BLaER1 treated with 17β-estradiol and CSF1 and Interleukin-3, amounts not matched to agents 10 nM and 100 nM (cell line): ENCODE measurements around the gene CPSF4L.

Source experiments
- H3K27ac ChIP-seq, 11 experiments: shearing (Covaris generic); formaldehyde crosslinking; 2 replicates each; pipeline ENCODE4 v1.8.1; 2022
- H3K27me3 ChIP-seq, 11 experiments: shearing (Covaris generic); formaldehyde crosslinking; 2 replicates each; pipeline ENCODE4 v1.8.1; 2022
- H3K36me3 ChIP-seq, 11 experiments: shearing (Covaris generic); formaldehyde crosslinking; 2 replicates each; pipeline ENCODE4 v1.8.1; 2022
- H3K4me1 ChIP-seq, 10 experiments: shearing (Covaris generic); formaldehyde crosslinking; 2 replicates each; pipeline ENCODE4 v1.8.1; 2022
- H3K4me2 ChIP-seq, 11 experiments: shearing (Covaris generic); formaldehyde crosslinking; 2 replicates each; pipeline ENCODE4 v1.8.1; 2022
- H3K4me3 ChIP-seq, 10 experiments: shearing (Covaris generic); formaldehyde crosslinking; 2 replicates each; pipeline ENCODE4 v1.8.1; 2022
- H3K9ac ChIP-seq, 11 experiments: shearing (Covaris generic); formaldehyde crosslinking; 2 replicates each; pipeline ENCODE4 v1.8.1; 2022
- H3K9me3 ChIP-seq, 11 experiments: shearing (Covaris generic); formaldehyde crosslinking; replicated peaks in 1 of 11; 2 replicates each; pipeline ENCODE4 v1.8.1; 2022
- H4K20me1 ChIP-seq, 11 experiments: shearing (Covaris generic); formaldehyde crosslinking; 2 replicates each; pipeline ENCODE4 v1.8.1; 2022
- Cebpa-rat ChIP-seq, 11 experiments: shearing (Covaris generic); IDR thresholded peaks; 2 replicates each; pipeline ENCODE4 v1.8.1; 2022

CPSF4L gene

DNA sequence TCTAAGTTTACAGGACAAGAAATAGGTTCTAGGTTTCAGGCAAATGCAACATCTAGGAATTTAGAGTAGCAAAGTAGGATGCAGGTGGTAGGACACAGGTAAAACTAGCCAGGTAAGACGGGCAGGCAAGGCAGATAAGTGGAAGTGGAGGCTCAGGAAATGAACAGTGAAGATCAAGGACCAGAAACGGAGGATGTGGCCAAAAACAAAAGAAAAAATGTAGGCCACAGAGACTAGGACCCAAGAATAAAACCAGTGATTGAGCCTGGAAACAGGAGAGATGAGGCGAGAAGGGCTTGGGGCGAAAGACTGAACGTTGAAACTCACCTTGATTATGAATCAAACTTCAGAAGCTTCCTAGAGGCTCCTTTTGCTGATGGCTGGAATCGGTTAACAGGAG is 24.0 kb downstream of the CPSF4L start:
- Histone ChIP-seq H3K9me3 (no peaks in the 10 kb centered on the region), H3K36me3 (peaks cover 36 to 86% (median 76%) of the 10 kb centered on the region in 11 experiments), H3K27me3 (no peaks in the 10 kb centered on the region), H4K20me1 (peaks cover 0 to 63% (median 27%) of the 10 kb centered on the region in 11 experiments; a peak in 15 of 22 replicates), H3K4me1 (peaks cover 37 to 49% (median 39%) of the 10 kb centered on the region in 10 experiments), H3K4me2 (peak overlapping the region; percentile 28 to 74 (median 56)), H3K4me3 (no peak overlapping the region), H3K27ac (no peak overlapping the region), H3K9ac (peak overlapping the region in 3 of 11 experiments; percentile 10 to 50 (median 17); a peak in 2 of 22 replicates)
- no peak for TF ChIP-seq Cebpa-rat (IDR thresholded peaks at IDR 0.05)

DNA sequence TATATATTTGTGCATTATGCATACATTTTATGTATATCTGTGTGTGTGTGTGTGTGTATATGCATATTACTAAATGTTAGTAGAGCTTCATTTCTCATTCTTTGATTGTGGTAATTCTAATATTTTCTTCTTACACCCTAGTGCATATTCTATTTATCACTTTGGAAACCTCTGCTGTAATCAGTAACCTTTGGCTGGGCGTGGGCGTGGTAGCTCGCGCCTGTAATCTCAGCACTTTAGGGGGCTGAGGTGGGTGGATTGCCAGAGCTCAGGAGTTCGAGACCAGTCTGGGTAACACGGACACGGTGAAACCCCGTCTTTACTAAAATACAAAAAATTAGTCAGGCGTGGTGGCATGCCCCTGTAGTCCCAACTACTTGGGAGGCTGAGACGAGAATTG is 26.9 kb downstream of the CPSF4L start:
- peaks cover 18 to 56% (median 50%) of the 10 kb centered on the region in 11 experiments for H3K36me3 ChIP-seq
- peaks cover 51 to 66% (median 54%) of the 10 kb centered on the region in 10 experiments for H3K4me1 ChIP-seq
- no peak overlapping the region for H3K27ac ChIP-seq
- no peak overlapping the region for H3K4me3 ChIP-seq
- H3K4me2 ChIP-seq, result no peak overlapping the region
- H4K20me1 ChIP-seq, result peaks cover 9 to 57% (median 35%) of the 10 kb centered on the region in 11 experiments; a peak in 20 of 22 replicates
- no peak for TF ChIP-seq Cebpa-rat (IDR thresholded peaks at IDR 0.05)
- H3K9ac ChIP-seq, result no peak overlapping the region
- no peaks in the 10 kb centered on the region for H3K9me3 ChIP-seq
- no peaks in the 10 kb centered on the region for H3K27me3 ChIP-seq

DNA sequence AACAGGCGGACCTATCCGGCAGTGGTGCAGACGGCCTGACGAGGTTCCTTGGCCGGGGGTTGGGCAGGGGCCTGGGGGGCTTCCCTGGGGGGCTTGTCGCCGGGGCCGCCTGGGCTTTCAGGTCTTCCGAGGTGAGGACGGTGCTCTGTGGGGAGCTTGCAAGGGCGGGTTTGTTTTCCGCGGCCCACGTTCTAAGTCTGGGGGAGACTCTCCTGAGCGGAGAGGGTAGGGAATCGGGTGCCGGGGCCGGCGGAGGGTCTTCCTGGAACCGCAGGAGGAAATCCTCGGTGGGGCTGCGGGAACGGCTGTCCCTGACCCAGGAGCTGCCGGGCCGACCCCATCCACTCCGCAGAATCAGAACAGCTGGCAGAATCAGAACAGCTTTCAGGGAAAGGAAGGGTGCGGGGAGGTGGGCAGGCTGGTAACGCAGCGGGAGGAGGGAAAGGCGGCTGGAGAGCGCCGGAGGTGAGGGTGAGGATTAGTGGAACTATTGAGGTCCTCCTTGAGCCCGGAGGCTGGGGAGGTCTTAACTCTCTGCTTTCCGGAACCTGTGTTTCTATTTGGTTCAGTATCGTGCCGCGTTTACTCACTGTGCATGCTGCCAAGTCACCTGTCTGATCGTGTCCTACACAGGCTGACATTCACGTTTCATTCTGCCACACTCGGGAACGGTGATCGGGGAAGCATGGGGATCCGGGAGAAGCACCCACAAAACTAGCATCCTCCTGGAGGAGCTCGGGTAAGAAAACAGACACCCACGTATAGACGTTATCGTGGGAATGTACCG is 28.9 kb downstream of the CPSF4L start:
- H3K27me3 ChIP-seq, result no peaks in the 10 kb centered on the region
- no peaks in the 10 kb centered on the region for H3K9me3 ChIP-seq
- peak overlapping the region; percentile 84 to 99 (median 96) for H3K4me3 ChIP-seq
- no peak for TF ChIP-seq Cebpa-rat (IDR thresholded peaks at IDR 0.05)
- peak overlapping the region; percentile 80 to 93 (median 90) for H3K9ac ChIP-seq
- H3K36me3 ChIP-seq, result peaks cover 18 to 37% (median 35%) of the 10 kb centered on the region in 11 experiments
- H3K4me1 ChIP-seq, result peaks cover 58 to 74% (median 65%) of the 10 kb centered on the region in 10 experiments
- H3K27ac ChIP-seq, result peak overlapping the region; percentile 71 to 89 (median 85)
- peak overlapping the region; percentile 86 to 98 (median 91) for H3K4me2 ChIP-seq
- peaks cover 27 to 57% (median 46%) of the 10 kb centered on the region in 11 experiments; a peak in 21 of 22 replicates for H4K20me1 ChIP-seq

DNA sequence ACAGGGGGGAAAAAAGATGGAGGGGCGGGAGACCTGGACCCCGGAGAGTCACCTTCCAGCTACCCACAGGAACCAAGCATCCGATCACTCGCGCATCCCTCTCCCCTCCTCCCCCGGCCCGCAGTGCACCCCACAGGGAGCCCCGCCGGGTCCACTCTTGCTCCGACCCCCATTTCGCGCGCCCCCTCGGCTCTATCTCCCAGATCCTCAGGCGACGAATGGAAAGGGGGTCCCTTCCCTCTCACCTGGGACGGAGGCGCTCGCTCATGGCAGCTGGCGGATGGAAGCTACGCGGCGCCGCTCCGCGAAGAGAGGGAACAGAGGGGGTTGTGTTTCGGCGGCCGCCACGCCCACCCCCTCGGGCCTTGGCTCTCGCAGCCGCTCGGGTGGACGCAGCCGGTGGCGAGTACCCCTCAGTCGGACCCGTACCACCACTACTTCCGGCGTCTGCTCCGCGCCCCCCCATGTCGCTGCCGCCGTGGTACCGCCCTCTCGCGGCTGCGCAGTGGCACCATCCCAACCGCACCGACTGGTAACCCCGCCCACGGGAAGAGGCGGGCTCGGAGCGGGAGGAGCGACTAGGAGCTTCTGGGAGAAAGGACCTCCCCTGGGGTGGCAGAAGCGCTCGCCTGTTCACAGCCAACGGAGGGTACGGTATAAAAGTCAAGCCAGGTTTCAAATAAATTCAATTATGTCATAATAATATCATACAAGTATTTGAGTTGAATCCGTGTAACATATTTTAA is 29.7 kb downstream of the CPSF4L start:
- Histone ChIP-seq H3K27ac (peak overlapping the region; percentile 71 to 89 (median 85)), H4K20me1 (peaks cover 28 to 57% (median 46%) of the 10 kb centered on the region in 11 experiments; a peak in 21 of 22 replicates), H3K4me2 (peak overlapping the region; percentile 83 to 98 (median 91)), H3K36me3 (peaks cover 18 to 35% (median 28%) of the 10 kb centered on the region in 11 experiments), H3K4me1 (peaks cover 58 to 74% (median 65%) of the 10 kb centered on the region in 10 experiments), H3K4me3 (peak overlapping the region; percentile 84 to 99 (median 96)), H3K9me3 (no peaks in the 10 kb centered on the region), H3K27me3 (no peaks in the 10 kb centered on the region), H3K9ac (peak overlapping the region; percentile 80 to 93 (median 90))
- TF ChIP-seq Cebpa-rat (IDR thresholded peaks at IDR 0.05), result no peak

DNA sequence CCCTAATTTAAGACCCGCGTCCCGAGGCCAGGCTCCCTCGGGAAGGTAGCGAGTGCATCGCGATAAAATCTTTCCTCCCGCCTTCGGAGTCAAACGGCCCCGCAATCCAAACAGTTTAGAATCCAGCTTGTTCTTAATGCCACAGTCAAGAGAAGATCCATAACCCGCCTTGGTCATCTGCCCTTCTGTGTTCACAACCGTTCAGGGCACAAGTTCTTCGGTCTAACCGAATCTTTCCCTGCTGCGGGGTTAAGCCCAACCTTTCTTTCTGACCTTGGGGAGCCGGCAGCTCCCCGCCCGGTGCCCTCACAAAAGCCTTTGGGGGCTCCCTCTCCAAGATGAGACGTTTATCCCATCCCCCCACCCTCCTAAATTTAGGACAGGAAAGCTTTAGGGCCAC is 30.3 kb downstream of the CPSF4L start:
- TF ChIP-seq Cebpa-rat (IDR thresholded peaks at IDR 0.05), result no peak
- Histone ChIP-seq H3K9me3 (no peaks in the 10 kb centered on the region), H3K27me3 (no peaks in the 10 kb centered on the region), H3K27ac (peak overlapping the region; percentile 71 to 89 (median 85)), H3K4me1 (peaks cover 53 to 72% (median 64%) of the 10 kb centered on the region in 10 experiments), H4K20me1 (peaks cover 23 to 57% (median 48%) of the 10 kb centered on the region in 11 experiments; a peak in 21 of 22 replicates), H3K4me2 (peak overlapping the region; percentile 81 to 98 (median 89)), H3K36me3 (peaks cover 13 to 35% (median 26%) of the 10 kb centered on the region in 11 experiments), H3K4me3 (peak overlapping the region; percentile 84 to 99 (median 96)), H3K9ac (peak overlapping the region; percentile 80 to 93 (median 90))

DNA sequence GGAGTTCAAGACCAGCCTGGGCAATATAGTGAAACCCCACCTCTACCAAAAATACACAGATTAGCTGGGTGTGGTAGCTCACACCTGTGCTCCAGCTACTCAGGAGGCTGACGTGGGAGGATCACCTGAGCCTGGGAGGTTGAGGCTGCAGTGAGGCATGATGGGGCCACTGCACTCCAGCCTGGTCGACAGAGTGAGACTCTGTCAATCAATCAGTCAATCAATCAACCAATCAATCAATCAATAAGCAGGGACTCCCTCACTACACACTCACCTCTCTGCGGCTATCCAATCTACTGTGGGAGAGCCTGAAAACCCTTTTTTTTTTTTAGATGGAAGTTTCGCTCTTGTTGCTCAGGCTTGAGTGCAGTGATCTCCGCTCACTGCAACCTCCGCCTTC is 31.6 kb downstream of the CPSF4L start:
- H3K9ac ChIP-seq, result no peak overlapping the region
- peak overlapping the region; percentile 81 to 98 (median 89) for H3K4me2 ChIP-seq
- H4K20me1 ChIP-seq, result peaks cover 27 to 63% (median 55%) of the 10 kb centered on the region in 11 experiments; a peak in 21 of 22 replicates
- H3K9me3 ChIP-seq, result no peaks in the 10 kb centered on the region
- TF ChIP-seq Cebpa-rat (IDR thresholded peaks at IDR 0.05), result no peak
- H3K27ac ChIP-seq, result no peak overlapping the region
- peaks cover 0 to 27% (median 18%) of the 10 kb centered on the region in 11 experiments; a peak in 18 of 22 replicates for H3K36me3 ChIP-seq
- no peaks in the 10 kb centered on the region for H3K27me3 ChIP-seq
- peak overlapping the region in 2 of 10 experiments; percentile 94; a peak in 2 of 20 replicates for H3K4me3 ChIP-seq
- H3K4me1 ChIP-seq, result peaks cover 49 to 69% (median 62%) of the 10 kb centered on the region in 10 experiments

DNA sequence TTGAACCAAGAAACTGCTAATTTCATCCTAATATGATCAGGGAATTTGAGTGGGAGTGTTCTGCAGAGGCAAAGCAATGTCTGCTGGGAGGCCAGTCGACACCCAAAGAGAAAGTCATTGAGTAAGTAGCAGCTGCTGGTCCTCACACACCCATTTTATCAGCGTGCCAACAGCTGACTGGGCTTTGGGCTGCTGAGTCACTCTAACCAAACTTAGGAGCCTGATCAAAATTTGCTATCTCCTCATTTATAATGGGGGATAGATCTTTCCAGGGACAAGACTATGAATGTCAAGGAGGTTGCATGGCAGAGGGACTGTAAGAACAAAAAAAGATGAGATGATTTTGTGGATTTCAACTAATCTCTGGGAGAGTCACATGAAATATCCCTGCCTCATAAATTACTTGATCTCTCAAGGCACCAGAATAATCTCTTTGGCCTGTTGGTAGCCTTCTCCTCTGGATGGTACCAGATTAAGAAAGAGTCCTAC is 32.9 kb downstream of the CPSF4L start:
- peaks cover 46 to 75% (median 67%) of the 10 kb centered on the region in 10 experiments for H3K4me1 ChIP-seq
- H3K4me2 ChIP-seq, result peak overlapping the region in 10 of 11 experiments; percentile 5 to 89 (median 62); a peak in 18 of 22 replicates
- H3K27ac ChIP-seq, result peak overlapping the region in 6 of 11 experiments; percentile 4 to 62 (median 24); a peak in 9 of 22 replicates
- 0 out of 22 replicates have a peak overlapping the region, but pooled peaks of 2 of the 11 experiments have one; percentile 1 to 26 for H3K9ac ChIP-seq
- no peak for TF ChIP-seq Cebpa-rat (IDR thresholded peaks at IDR 0.05)
- peaks cover 27 to 73% (median 65%) of the 10 kb centered on the region in 11 experiments; a peak in 21 of 22 replicates for H4K20me1 ChIP-seq
- H3K9me3 ChIP-seq, result no peaks in the 10 kb centered on the region
- peaks cover 0 to 18% (median 9%) of the 10 kb centered on the region in 11 experiments; a peak in 13 of 22 replicates for H3K36me3 ChIP-seq
- H3K27me3 ChIP-seq, result no peaks in the 10 kb centered on the region
- no peak overlapping the region for H3K4me3 ChIP-seq

DNA sequence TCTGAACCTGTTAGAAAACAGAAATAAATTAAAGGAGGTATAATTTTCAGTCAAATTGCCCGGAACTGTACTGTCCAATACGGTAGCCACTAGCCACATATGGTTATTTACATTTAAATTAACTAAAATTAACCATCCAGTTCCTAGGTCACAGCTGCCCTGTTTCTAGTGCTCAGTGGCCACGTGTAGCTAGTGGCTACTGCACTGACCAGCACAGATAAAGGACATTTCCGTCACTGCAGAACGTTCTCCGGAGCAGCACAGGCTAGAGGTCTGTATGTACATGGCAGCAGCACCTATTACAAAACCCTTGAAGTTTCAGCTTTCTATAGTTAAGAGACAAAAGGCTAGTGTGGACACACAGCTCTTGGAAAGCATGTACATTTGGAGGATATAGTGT is 33.7 kb downstream of the CPSF4L start:
- peaks cover 0 to 23% (median 12%) of the 10 kb centered on the region in 11 experiments; a peak in 19 of 22 replicates for H3K36me3 ChIP-seq
- no peak overlapping the region for H3K4me3 ChIP-seq
- TF ChIP-seq Cebpa-rat (IDR thresholded peaks at IDR 0.05), result no peak
- H3K27ac ChIP-seq, result no peak overlapping the region
- no peak overlapping the region for H3K9ac ChIP-seq
- H3K4me2 ChIP-seq, result peak overlapping the region; percentile 14 to 89 (median 59); a peak in 21 of 22 replicates
- H3K27me3 ChIP-seq, result no peaks in the 10 kb centered on the region
- H3K4me1 ChIP-seq, result peaks cover 38 to 71% (median 59%) of the 10 kb centered on the region in 10 experiments
- no peaks in the 10 kb centered on the region for H3K9me3 ChIP-seq
- peaks cover 31 to 76% (median 68%) of the 10 kb centered on the region in 11 experiments; a peak in 21 of 22 replicates for H4K20me1 ChIP-seq
